ENCODE results near the gene RERE.

Gene RERE

GRCh38 chr1:8398677-8399076 is 418.8 kb downstream of the RERE start:
- no peak overlapping the region for H3K27ac ChIP-seq
- TF ChIP-seq CTCF (conservative IDR thresholded peaks at IDR 0.05) (peak; percentile 11; the same call in 1 of the 2 replicates), ZFX (IDR thresholded peaks at IDR 0.05) (no peak)

GRCh38 chr1:8398086-8398485 is 419.4 kb downstream of the RERE start:
- no peak overlapping the region for H3K27ac ChIP-seq
- TF ChIP-seq ZFX (IDR thresholded peaks at IDR 0.05): no peak
- no peak for TF ChIP-seq CTCF (conservative IDR thresholded peaks at IDR 0.05)

GRCh38 chr1:8397511-8397910 is 419.9 kb downstream of the RERE start:
- no peak overlapping the region for H3K27ac ChIP-seq
- TF ChIP-seq CTCF (conservative IDR thresholded peaks at IDR 0.05) (no peak), ZFX (IDR thresholded peaks at IDR 0.05) (no peak)

GRCh38 chr1:8396786-8397406 is 420.5 kb downstream of the RERE start:
- TF ChIP-seq CTCF (conservative IDR thresholded peaks at IDR 0.05) (no peak), ZFX (IDR thresholded peaks at IDR 0.05) (no peak)
- H3K27ac ChIP-seq: no peak overlapping the region

- H3K27ac ChIP-seq: no peak overlapping the region
- TF ChIP-seq CTCF (conservative IDR thresholded peaks at IDR 0.05) (no peak), ZFX (IDR thresholded peaks at IDR 0.05) (no peak)
Observed at GRCh38 chr1:8396083-8396785, 421.2 kb downstream of the RERE start.

- H3K27ac ChIP-seq: no peak overlapping the region
- TF ChIP-seq ZFX (IDR thresholded peaks at IDR 0.05): no peak
- no peak for TF ChIP-seq CTCF (conservative IDR thresholded peaks at IDR 0.05)
Observed at GRCh38 chr1:8395433-8395866, 422.0 kb downstream of the RERE start.

- TF ChIP-seq ZFX (IDR thresholded peaks at IDR 0.05) (no peak), CTCF (conservative IDR thresholded peaks at IDR 0.05) (no peak)
- H3K27ac ChIP-seq: no peak overlapping the region
Observed at GRCh38 chr1:8394456-8395321, 422.8 kb downstream of the RERE start.

All from C4-2B (cell line).